Stimulated activated naive CD8-positive, alpha-beta T cell treated with anti-CD3 and anti-CD28 coated beads, Interleukin-15, Interleukin-2, amounts not matched to agents 100 ng/mL and 50 ng/mL, for 24 hours (primary cell): Measurements from ENCODE around the gene MMEL1.
"Not testable (repeated sequence)": the region's sequence is repeated elsewhere in the genome, so short reads cannot be mapped to it uniquely, and the experiment has no call there.

ENCODE experiments used
- H3K27ac Mint-ChIP-seq: one replicate; pipeline ENCODE4 v1.8.0; 2021; ENCODE audit warnings: mild to moderate bottlenecking, mixed read lengths
- H3K27me3 Mint-ChIP-seq: one replicate; pipeline ENCODE4 v1.8.0; 2021; ENCODE audit warnings: mixed read lengths
- H3K36me3 Mint-ChIP-seq: one replicate; pipeline ENCODE4 v1.8.0; 2021; ENCODE audit warnings: low read depth, mixed read lengths
- H3K4me1 Mint-ChIP-seq: one replicate; pipeline ENCODE4 v1.8.0; 2021; ENCODE audit warnings: low read depth, mixed read lengths
- H3K4me3 Mint-ChIP-seq: one replicate; pipeline ENCODE4 v1.8.0; 2021; ENCODE audit warnings: mild to moderate bottlenecking, mixed read lengths
- H3K9me3 Mint-ChIP-seq: one replicate; pipeline ENCODE4 v1.8.0; 2021; ENCODE audit warnings: mixed read lengths

MMEL1 gene

DNA sequence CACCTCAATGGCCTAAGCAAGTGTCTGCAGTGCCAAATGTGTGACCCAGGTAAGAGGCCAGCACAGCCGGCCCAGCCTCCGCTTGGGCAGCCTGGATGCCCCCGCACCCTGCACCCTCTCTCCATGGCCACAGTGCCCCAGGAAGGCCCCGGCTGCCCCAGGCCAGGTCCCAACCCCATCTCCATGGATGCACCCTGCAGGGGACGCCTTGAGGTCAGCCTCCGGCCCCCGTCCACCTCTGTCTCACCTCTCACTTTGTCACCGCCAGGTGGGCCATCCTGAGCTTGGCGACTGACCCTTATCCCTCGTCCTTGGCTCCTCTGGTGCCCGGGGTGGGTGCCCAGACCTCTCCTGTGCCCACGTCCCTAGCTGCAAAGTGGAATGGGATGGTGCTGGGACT lies 74.4 kb downstream of the MMEL1 start:
- H3K27ac Mint-ChIP-seq = no peak overlapping the region
- H3K36me3 Mint-ChIP-seq = peaks cover 11% of the 10 kb centered on the region
- no peaks in the 10 kb centered on the region for H3K27me3 Mint-ChIP-seq
- H3K4me3 Mint-ChIP-seq = peak overlapping the region; percentile 91
- no peaks in the 10 kb centered on the region for H3K9me3 Mint-ChIP-seq
- peaks cover 45% of the 10 kb centered on the region for H3K4me1 Mint-ChIP-seq

DNA sequence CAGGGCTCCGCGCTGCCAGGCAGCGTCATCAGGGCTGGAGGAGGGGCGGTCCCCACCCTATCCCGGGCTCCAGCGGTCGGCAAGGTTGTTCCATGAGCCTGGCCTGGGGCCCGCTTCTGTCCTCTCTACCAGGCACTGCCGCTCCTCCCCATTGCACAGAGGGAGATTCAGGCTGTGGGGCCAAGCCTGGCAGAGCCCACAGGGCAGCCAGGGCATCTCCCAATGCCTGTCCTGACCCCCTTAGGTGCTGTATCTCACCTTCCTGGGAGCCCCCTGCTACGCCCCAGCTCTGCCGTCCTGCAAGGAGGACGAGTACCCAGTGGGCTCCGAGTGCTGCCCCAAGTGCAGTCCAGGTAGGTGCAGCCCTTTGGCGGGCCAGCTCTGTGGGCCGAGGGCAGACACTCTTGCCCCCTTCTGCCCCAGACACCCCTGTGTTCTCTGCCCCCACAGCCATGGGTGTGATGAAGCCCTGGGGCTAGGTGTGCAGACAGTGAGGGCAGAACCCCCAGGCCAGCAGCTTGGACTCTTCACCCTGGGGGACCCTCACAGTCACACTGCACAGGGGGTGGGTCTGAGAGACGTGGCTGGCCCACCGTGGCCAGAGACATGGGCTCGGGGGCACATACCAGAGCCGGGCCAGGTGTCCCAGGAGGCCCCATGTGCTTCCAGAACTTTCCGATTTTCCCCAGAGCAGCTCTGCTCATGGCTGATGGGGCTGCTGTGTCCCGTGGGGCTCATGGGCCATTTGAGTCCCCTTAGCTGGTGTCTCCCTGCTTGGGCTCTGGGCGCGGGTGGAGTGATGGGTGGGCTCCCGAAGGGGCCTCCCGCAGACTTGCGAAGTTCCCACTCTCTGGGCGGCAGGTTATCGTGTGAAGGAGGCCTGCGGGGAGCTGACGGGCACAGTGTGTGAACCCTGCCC lies 75.1 kb downstream of the MMEL1 start:
- Mint-ChIP-seq H3K4me3 (peak overlapping the region; percentile 91), H3K9me3 (no peaks in the 10 kb centered on the region), H3K36me3 (peaks cover 11% of the 10 kb centered on the region), H3K4me1 (peaks cover 45% of the 10 kb centered on the region), H3K27me3 (no peaks in the 10 kb centered on the region), H3K27ac (peak overlapping the region; percentile 66)

DNA sequence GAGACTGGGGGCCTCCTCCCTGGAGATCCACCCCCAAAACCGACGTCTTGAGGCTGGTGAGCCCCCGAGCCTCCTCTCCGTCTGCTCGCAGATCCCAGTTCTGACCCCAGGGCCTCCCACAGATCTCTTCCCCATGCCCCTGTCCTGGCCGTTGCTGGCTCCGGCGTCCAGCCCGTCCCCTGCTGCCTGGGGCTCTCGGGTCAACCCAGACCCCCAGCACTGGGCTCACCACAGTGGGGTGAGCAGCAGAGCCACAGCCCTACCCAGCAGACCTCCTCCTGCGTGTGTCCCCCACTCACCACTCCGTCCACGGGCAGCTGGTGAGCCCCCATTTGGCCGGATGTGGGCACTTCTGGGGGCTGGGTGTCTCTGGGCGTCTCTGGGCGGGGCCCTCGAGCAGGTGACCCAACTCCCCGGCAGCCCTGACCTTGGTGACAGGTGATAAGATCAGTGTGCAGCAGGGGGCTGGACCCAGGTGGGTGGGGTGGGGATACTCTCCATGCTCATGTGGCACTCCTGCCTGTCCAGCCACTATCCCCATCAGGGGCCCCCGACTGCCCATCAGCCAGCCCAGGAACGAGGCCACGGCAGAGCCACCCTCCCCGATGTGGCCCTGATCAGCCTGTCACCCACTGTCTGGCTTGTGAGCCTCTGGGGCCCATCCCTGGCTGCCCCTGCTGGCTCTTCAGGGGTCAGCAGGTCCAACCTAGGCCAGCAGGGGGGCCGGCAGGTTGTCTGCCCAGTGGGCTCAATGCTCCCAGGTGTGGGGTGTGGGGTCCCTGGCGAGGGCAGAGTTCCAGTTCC lies 75.9 kb downstream of the MMEL1 start:
- peaks cover 11% of the 10 kb centered on the region for H3K36me3 Mint-ChIP-seq
- H3K9me3 Mint-ChIP-seq = no peaks in the 10 kb centered on the region
- peak overlapping the region; percentile 96 for H3K27ac Mint-ChIP-seq
- H3K4me3 Mint-ChIP-seq = peak overlapping the region; percentile 91
- H3K4me1 Mint-ChIP-seq = peaks cover 45% of the 10 kb centered on the region
- no peaks in the 10 kb centered on the region for H3K27me3 Mint-ChIP-seq

- H3K27ac Mint-ChIP-seq = peak within 1 kb of the TSS; percentile 96
- H3K4me1 Mint-ChIP-seq = peaks cover 44% of the 10 kb centered on the region
- peaks cover 9% of the 10 kb centered on the region for H3K36me3 Mint-ChIP-seq
- H3K9me3 Mint-ChIP-seq = no peaks in the 10 kb centered on the region
- H3K4me3 Mint-ChIP-seq = peak within 1 kb of the TSS; percentile 91
- H3K27me3 Mint-ChIP-seq = no peaks in the 10 kb centered on the region
These were observed 76.5 kb downstream of the MMEL1 start, which contains the start of gene TNFRSF14 for GRCh38 chr1:2556277-2556677. Gene TNFRSF14, plus strand, starts transcription at chr1:2556371. Its CDS starts 294 bp downstream, at chr1:2556665.

DNA sequence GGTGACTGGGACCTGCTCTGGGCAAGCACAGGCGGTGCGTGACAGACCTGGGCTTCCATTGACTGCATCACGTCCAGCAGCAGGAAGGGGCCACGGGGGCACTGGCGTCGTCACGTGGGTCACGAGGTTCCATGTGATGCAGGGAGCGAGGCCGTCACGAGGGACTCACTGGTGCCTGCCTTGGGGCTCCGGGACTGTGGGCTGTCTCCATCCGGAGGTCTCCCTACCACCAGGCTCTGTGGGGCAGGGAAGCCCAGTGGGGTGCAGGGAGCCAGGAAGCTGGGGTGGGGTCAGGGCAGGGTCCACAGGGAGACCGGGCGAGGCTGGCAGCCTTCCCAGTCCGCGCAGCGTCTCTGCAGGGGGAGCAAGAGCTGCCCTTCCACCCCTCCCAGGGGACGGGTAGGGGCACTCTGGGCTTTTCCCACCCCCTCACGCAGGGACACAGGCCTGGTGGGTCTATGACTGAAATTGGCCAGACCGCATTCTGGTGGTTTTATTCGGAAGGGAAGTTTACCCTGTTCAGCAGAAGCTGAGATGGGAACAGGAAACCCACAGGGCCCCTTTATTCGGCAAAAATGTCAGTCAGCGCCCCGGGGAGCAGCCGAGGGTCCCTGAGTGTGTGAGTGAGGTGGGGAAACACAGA lies 77.1 kb downstream of the MMEL1 start:
- Mint-ChIP-seq H3K4me3 (peak overlapping the region; percentile 91), H3K36me3 (peaks cover 5% of the 10 kb centered on the region), H3K27me3 (no peaks in the 10 kb centered on the region), H3K4me1 (peaks cover 46% of the 10 kb centered on the region), H3K27ac (peak overlapping the region; percentile 96), H3K9me3 (no peaks in the 10 kb centered on the region)

GRCh38 chr1:2554621-2555387 lies 78.0 kb downstream of the MMEL1 start:
- Mint-ChIP-seq H3K9me3 (no peaks in the 10 kb centered on the region), H3K36me3 (peaks cover 5% of the 10 kb centered on the region), H3K4me1 (peaks cover 50% of the 10 kb centered on the region), H3K27ac (peak overlapping the region; percentile 83), H3K27me3 (no peaks in the 10 kb centered on the region), H3K4me3 (peak overlapping the region; percentile 91)

- H3K27ac Mint-ChIP-seq = no peak overlapping the region
- H3K4me3 Mint-ChIP-seq = peak overlapping the region; percentile 91
- H3K36me3 Mint-ChIP-seq = peaks cover 5% of the 10 kb centered on the region
- no peaks in the 10 kb centered on the region for H3K9me3 Mint-ChIP-seq
- H3K4me1 Mint-ChIP-seq = peaks cover 58% of the 10 kb centered on the region
- no peaks in the 10 kb centered on the region for H3K27me3 Mint-ChIP-seq
These were observed 78.8 kb downstream of the MMEL1 start for GRCh38 chr1:2553871-2554620.

GRCh38 chr1:2553076-2553475 lies 79.7 kb downstream of the MMEL1 start:
- not testable (repeated sequence) for H3K27me3 Mint-ChIP-seq, H3K27ac Mint-ChIP-seq, H3K4me3 Mint-ChIP-seq, H3K9me3 Mint-ChIP-seq, H3K36me3 Mint-ChIP-seq
- peaks cover 57% of the 10 kb centered on the region for H3K4me1 Mint-ChIP-seq

- H3K27ac Mint-ChIP-seq = no peak overlapping the region
- no peaks in the 10 kb centered on the region for H3K9me3 Mint-ChIP-seq
- no peak overlapping the region for H3K4me3 Mint-ChIP-seq
- no peaks in the 10 kb centered on the region for H3K36me3 Mint-ChIP-seq
- H3K4me1 Mint-ChIP-seq = peaks cover 57% of the 10 kb centered on the region
- H3K27me3 Mint-ChIP-seq = no peaks in the 10 kb centered on the region
These were observed 80.6 kb downstream of the MMEL1 start for GRCh38 chr1:2552189-2552588.

- not testable (repeated sequence) for H3K4me3 Mint-ChIP-seq
- peaks cover 57% of the 10 kb centered on the region for H3K4me1 Mint-ChIP-seq
These were observed 81.3 kb downstream of the MMEL1 start for GRCh38 chr1:2551544-2551943.

GRCh38 chr1:2550309-2550861 lies 82.4 kb downstream of the MMEL1 start:
- H3K27me3 Mint-ChIP-seq, H3K27ac Mint-ChIP-seq, H3K36me3 Mint-ChIP-seq, H3K4me3 Mint-ChIP-seq, H3K9me3 Mint-ChIP-seq: not testable (repeated sequence)
- peaks cover 50% of the 10 kb centered on the region for H3K4me1 Mint-ChIP-seq

More at GRCh38 chr1:2551544-2551943, 81.3 kb downstream of the MMEL1 start:
- H3K36me3 Mint-ChIP-seq, H3K9me3 Mint-ChIP-seq, H3K27me3 Mint-ChIP-seq, H3K27ac Mint-ChIP-seq: not testable (repeated sequence)

DNA sequence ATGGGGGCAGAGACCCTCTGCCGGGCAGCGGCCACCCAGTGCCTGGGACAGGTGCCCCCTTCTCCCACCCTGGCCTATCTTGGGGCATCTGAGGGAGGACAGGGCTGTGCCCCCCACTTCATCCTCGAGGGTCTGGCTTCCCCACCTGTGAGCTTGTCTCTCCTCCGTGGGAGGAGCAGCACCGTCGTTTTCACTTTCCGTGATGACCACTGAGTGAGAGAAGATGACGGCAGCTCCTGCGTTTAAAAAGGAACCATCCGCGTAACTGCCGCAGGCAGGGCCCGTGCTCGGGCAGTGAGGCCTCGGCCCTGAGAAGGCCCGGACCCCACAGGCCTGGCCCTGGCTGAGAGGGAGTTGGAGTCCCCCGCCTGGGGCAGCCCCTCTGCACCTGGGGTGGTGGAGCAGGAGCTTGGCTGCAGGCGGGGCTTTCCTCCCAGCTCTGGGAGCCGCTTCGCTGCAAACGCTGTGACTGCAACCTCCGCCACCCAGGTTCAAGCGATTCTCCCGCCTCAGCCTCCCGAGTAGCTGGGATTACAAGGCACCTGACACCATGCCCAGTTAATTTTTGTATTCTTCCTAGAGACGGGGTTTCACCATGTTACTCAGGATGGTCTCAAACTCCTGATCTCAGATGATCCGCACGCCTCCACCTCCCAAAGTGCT lies 83.3 kb downstream of the MMEL1 start:
- H3K9me3 Mint-ChIP-seq, H3K36me3 Mint-ChIP-seq, H3K27me3 Mint-ChIP-seq: not testable (repeated sequence)
- peak overlapping the region; percentile 81 for H3K4me3 Mint-ChIP-seq
- H3K27ac Mint-ChIP-seq = peak overlapping the region; percentile 95
- H3K4me1 Mint-ChIP-seq = peaks cover 41% of the 10 kb centered on the region

GRCh38 chr1:2548068-2548589 lies 84.7 kb downstream of the MMEL1 start:
- no peaks in the 10 kb centered on the region for H3K36me3 Mint-ChIP-seq
- no peaks in the 10 kb centered on the region for H3K9me3 Mint-ChIP-seq
- no peaks in the 10 kb centered on the region for H3K27me3 Mint-ChIP-seq
- peak overlapping the region; percentile 81 for H3K4me3 Mint-ChIP-seq
- H3K27ac Mint-ChIP-seq = peak overlapping the region; percentile 95
- H3K4me1 Mint-ChIP-seq = peaks cover 37% of the 10 kb centered on the region
